NCI-H510A treated with DMSO at 0.1 percent for 48 hours (cell line): Measurements from ENCODE around the gene SYCE1L.
A peak's percentile ranks its signal among the peaks of the same experiment; 100 is the strongest.
"Not testable (repeated sequence)": the region's sequence is repeated elsewhere in the genome, so short reads cannot be mapped to it uniquely, and the experiment has no call there.

Experiments used
- DNase-seq: peaks from one replicate; lab custom pipeline; 2025; lab: John Stamatoyannopoulos, UW

Gene SYCE1L

GRCh38 chr16:77197747-77198146 lies 1.5 kb upstream of the SYCE1L start:
- no peak for DNase-seq

GRCh38 chr16:77206533-77206932 lies 7.3 kb downstream of the SYCE1L start:
- no peak for DNase-seq

- no peak for DNase-seq
These were observed 7.8 kb downstream of the SYCE1L start for GRCh38 chr16:77207030-77207429.

- DNase-seq: no peak
These were observed 9.2 kb downstream of the SYCE1L start for GRCh38 chr16:77208382-77208781.

- peak; percentile 87 for DNase-seq
These were observed 12.9 kb downstream of the SYCE1L start for GRCh38 chr16:77211880-77212740.

- DNase-seq: peak; percentile 30
These were observed 13.7 kb downstream of the SYCE1L start for GRCh38 chr16:77212741-77213541.

- no peak for DNase-seq
These were observed 14.4 kb downstream of the SYCE1L start for GRCh38 chr16:77213542-77214106.

GRCh38 chr16:77214411-77215138 lies 15.4 kb downstream of the SYCE1L start:
- DNase-seq: no peak

GRCh38 chr16:77219437-77219836 lies 20.2 kb downstream of the SYCE1L start:
- DNase-seq: no peak

- no peak for DNase-seq
These were observed 21.2 kb downstream of the SYCE1L start for GRCh38 chr16:77220427-77220826.

GRCh38 chr16:77221482-77221881 lies 22.3 kb downstream of the SYCE1L start:
- no peak for DNase-seq

GRCh38 chr16:77223184-77223583 lies 24.0 kb downstream of the SYCE1L start:
- DNase-seq: no peak

GRCh38 chr16:77225182-77225581 lies 26.0 kb downstream of the SYCE1L start:
- DNase-seq: no peak

GRCh38 chr16:77227745-77228144 lies 28.5 kb downstream of the SYCE1L start:
- no peak for DNase-seq

GRCh38 chr16:77231047-77231446 lies 31.8 kb downstream of the SYCE1L start:
- DNase-seq: no peak

- no peak for DNase-seq
These were observed 34.8 kb downstream of the SYCE1L start for GRCh38 chr16:77233799-77234519.

GRCh38 chr16:77234611-77235010 lies 35.4 kb downstream of the SYCE1L start:
- DNase-seq: no peak

- peak; percentile 86 for DNase-seq
These were observed 36.9 kb downstream of the SYCE1L start for GRCh38 chr16:77236063-77236511.

GRCh38 chr16:77238593-77238992 lies 39.4 kb downstream of the SYCE1L start:
- DNase-seq: peak; percentile 50

- DNase-seq: not testable (repeated sequence)
These were observed 43.3 kb downstream of the SYCE1L start for GRCh38 chr16:77242471-77242870.

GRCh38 chr16:77246150-77246549 lies 46.9 kb downstream of the SYCE1L start:
- DNase-seq: no peak
